ENCODE data around the gene COPS9. TPM values are rescaled to one million over a fixed set of nuclear protein-coding genes. Genes with fewer than 3 reads are reported as not detected.

The COPS9 gene
- polyA plus RNA-seq, 1 donor: 73.8 TPM

DNA sequence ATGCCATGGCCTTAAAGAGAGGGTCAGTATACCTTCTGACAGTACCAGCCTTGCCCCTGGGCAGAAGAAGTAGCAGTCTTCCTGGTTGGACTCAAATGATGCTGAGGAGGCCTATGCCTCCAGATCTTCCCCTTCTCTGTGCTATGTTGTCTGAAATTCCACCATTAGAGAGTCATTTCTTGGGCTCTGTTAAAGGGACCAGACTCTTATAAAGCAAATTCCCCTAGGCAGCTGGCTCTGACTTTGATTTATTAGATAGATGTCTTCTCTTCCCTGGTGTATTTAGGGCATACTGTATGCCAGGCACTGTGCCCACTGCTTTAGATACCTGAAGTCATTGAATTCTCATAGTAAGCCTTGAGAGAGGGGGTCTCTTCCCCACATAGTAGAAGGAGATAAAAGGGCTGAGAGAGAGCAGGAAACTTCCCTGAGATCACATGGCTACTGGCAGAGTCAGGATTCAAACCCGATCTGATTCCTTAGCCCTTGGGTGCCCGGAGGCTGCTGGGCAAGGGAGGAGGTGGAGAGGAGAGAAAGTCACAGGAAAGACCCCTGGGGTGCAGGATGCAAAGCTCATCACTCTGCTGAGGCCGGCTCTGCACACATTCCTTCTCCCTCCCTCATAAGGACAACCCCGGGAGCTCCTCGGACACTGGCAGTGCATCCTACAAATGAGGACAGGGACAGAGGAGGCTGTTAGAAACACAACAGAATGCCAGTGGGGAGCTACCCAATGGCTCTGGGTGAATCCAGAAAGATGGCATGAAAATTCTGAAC, 23.0 kb downstream of the COPS9 start:
- DNase-seq: no peak

DNA sequence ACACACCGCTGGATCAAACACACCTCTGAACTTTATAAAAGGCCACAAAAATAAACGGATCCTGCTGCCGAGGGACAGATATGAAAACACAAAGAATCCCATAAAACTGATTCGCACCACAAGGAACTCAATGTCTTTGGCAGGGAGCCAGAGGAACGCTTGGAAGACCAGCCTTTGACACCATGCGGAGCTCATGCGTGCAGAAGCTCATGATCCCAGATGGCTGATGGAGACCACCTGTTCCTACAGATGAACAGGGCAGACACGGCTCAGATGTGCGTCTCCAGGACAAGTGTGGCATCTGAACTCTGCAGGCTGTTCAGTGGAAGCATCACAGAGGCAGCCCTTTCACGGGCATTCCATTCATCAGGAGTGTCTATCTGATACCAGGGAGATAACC, 24.9 kb downstream of the COPS9 start:
- DNase-seq: peak; percentile 82

DNA sequence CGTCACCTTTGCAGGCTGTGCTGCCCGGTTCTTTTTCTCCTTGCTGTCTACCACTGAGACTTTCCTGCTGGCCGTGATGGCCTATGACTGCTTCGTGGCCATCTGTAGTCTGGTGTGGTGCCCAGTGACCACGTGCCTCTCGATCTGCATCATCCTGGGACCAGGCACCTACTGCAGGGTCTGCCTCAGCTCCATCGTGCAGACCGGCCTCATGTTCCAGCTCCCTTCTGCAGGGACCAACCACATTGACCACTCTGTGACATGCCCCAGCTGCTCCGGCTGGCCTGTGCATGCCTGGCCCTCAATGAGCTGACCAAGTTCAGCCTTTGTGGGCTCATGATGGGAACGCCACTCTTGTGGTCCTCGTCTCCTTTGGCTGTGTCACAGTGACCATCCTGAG, 26.7 kb downstream of the COPS9 start:
- no peak for DNase-seq

DNA sequence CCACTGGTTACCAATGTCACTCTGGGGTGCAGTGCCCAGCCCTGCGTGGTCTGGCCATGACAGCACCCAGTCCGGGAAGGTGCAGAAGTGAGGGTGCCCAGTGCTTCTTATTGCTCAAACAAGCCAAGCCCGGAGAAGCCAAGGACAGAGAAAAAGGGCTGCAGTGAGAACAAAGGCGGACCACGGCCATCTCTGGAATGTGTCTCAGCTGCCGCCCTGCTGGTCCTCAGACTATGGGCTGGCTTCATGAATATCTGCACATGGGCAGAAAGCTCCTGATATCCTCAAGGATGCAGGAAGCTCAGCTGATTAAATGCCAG, 28.7 kb downstream of the COPS9 start:
- DNase-seq: no peak

DNA sequence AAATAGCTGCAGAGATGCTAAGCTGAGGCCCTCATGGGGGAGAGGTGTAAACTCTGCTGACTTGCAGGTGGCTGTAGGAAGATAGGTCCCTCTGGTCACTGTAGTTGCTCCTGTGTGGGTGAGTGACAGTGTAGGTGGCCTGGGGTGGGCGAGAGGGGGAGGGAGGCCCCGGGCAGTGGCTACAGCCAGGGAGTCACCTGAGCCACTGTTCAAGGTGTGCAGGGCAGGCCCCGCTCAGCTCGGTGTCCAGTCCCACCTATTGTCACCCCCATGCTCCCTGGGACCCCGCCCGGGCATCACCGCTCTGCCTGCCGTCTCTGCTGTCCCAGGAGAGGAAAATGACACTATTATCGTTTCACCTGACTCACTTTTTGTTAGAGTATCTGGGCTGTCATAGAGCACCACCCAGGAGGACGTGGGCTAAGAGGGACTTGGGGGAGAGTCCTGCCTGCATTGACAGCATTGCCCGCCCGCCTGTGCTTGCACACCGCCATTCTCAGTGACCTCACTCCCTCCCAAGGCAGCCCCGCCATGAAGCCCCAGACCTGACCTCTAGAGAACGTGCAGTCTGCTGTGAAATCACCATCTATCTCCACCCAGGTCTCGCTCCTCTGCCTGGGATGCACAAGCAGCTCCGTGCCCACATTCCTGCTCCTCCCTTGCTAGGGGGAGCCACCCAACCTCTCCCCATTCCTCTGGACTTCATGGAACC, 29.2 kb downstream of the COPS9 start:
- no peak for DNase-seq

DNA sequence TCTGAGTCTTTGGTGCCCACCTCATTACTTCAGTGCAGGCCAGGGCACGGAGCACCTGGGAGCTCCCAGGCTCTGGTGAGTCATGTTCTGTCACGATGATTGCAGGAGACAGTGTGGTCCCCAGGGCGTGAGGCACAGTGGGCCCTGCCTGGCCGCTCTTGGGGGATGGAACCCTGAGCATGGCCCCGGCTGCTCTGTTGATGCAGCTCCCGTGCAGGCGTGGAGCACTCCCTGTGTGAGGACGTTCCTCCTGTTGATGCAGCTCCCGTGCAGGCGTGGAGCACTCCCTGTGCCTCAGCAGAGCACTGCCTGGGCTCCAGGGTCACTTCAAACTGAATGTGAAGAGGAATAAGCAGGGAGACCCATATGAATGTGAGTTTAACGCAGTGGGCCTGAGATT, 30.1 kb downstream of the COPS9 start:
- DNase-seq: no peak

DNA sequence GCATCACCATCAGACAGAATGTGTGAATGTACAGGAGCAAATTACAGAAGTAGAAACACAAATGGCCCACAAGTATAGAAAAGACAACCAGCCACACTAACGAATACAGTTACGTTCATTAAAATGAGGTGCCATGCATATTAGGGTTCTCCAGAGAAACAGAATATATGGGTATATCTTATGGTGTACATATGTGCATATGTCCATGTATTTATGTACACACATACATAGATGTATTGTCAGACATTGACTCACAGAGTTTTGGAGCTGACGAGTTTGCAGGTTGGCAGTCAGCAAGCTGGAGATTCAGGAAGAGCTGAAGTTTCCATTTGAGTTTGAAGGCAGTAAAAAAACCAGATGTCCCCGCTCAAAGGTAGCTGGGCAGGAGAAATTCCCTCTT, 33.0 kb downstream of the COPS9 start:
- no peak for DNase-seq

DNA sequence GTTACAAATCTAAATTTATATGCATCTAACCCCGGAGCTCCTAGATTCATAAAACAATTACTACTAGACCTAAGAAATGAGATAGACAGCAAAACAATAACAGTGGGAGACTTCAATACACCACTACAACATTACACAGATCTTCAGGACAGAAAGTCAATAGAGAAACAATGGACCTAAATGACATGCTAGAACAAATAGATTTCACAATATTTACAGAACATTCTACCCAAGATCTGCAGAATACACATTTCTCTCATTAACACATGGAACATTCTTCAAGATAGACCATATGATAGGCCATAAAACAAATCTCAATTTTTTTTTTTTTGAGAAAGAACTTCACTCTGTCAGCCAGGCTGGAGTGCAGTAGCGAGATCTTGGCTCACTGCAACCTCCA, 37.8 kb downstream of the COPS9 start:
- DNase-seq: no peak

DNA sequence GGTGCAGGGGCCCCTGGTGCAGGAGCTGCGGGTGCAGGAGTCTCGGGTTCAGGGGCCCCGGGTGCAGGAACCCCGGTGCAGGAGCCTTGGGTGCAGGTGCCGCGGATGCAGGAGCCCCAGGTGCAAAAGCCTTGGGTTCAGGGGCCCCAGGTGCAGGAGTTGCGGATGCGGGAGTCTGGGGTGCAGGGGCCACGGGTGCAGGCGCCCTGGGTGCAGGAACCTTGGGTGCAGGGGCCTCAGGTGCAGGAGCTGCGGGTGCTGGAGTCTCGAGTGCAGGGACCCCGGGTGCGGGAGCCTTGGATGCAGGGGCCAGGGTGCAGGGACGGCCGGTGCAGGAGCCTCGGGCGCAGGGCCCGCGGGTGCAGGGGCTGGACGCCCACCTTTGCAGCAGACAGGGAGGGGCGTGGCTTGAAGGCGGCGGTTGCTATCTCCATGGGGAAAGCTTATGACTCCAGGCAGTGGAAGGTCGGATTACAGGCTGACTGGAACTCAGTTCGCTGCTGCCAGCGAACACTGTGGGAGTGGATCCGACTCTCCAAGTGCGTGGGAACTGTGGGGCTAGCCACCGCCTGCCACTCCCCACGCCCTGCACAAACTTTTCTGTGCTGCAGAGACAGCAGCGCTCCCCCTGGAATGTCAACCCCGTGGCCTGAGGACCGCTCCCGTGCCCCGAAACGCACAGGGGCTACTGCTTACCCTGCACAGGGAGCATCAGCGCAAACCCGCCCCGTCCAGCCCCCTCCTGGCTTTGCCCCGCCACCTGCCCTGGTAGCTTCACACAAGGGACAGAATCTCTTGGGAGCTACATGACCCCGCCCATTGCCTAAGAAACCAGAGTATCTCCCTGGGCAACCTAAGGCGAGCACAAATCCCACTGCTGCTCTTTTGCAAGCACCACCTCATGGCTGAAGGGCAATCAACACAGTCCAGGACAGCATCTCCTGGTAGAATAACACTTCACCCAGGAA, 40.3 kb downstream of the COPS9 start:
- peak; percentile 5 for DNase-seq

DNA sequence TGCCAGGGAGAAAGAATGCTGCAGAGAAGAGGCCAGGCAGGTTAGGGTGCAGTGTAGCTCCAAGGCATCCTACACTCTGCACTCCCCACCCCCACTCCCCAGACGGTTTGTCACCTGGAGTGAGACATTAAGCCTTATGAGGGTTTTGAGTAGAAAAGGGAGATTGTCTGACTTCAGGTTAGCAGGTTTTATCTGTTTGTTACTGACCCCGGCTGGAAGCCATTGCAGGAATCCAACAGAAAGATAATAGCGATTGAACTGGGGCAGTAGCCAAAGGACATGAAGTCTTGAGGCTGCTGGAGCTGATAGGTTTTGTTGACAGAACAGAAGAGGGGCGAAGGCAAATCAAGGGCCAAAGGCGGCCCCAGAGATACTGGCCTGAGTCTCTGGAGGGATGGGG, 46.8 kb downstream of the COPS9 start:
- no peak for DNase-seq

DNA sequence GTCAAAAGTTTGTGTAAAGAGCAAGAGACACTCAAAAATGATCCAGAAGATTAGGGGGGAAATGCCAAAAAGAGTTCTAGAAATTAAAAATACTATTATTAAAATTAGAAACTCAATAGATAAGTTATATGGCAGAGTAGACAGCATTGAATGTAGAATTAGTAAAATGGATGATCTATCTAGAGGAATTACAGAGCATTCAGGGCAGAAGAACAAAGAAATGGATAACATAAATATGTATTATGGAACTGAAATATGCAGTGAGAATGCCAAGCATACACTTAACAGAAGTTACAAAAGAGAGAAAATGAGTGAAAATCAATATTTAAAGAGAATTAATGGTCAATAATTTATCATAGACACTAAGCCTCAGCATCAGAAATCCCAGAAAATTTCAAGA, 49.5 kb downstream of the COPS9 start:
- DNase-seq: no peak

Other genes with a start within 250 kb of the COPS9 start
- 144 TPM for gene NDUFA10, start 111.0 kb downstream of the COPS9 start, polyA plus RNA-seq (ENCODE audit: insufficient read length)
- not detected for gene OR6B2, start 105.9 kb downstream of the COPS9 start, polyA plus RNA-seq (ENCODE audit: insufficient read length)
- gene OR6B3, start 82.8 kb downstream of the COPS9 start, polyA plus RNA-seq (ENCODE audit: insufficient read length): not detected
- not detected for gene OTOS, start 4.4 kb upstream of the COPS9 start, polyA plus RNA-seq (ENCODE audit: insufficient read length)